Mucosa of stomach (tissue), 1 donor: ENCODE results near the gene RHBDF2.
A peak's percentile ranks its signal among the peaks of the same experiment; 100 is the strongest.
"Not testable (repeated sequence)": the region's sequence is repeated elsewhere in the genome, so short reads cannot be mapped to it uniquely, and the experiment has no call there.

Source experiments
- H3K27me3 ChIP-seq: one replicate; pipeline ENCODE4 v1.7.0; 2013; ENCODE audit warnings: mild to moderate bottlenecking, low read length; ENCODE audit not compliant: control insufficient read depth, insufficient read depth
- H3K36me3 ChIP-seq: one replicate; pipeline ENCODE4 v1.7.0; 2013; ENCODE audit warnings: low read length; ENCODE audit not compliant: control insufficient read depth, insufficient read depth
- H3K4me1 ChIP-seq: one replicate; pipeline ENCODE4 v1.7.0; 2013; ENCODE audit warnings: mild to moderate bottlenecking, low read length; ENCODE audit not compliant: control insufficient read depth, insufficient read depth
- H3K4me3 ChIP-seq: one replicate; pipeline ENCODE4 v1.7.0; 2013; ENCODE audit warnings: low read length
- H3K9ac ChIP-seq: one replicate; pipeline ENCODE4 v1.7.0; 2013; ENCODE audit warnings: mild to moderate bottlenecking, low read length, moderate library complexity
- H3K9me3 ChIP-seq: one replicate; pipeline ENCODE4 v1.7.0; 2013; ENCODE audit warnings: mild to moderate bottlenecking, low read length, moderate library complexity; ENCODE audit not compliant: control insufficient read depth
- donor health status: Pancreatic carcinoma.

Gene RHBDF2

DNA sequence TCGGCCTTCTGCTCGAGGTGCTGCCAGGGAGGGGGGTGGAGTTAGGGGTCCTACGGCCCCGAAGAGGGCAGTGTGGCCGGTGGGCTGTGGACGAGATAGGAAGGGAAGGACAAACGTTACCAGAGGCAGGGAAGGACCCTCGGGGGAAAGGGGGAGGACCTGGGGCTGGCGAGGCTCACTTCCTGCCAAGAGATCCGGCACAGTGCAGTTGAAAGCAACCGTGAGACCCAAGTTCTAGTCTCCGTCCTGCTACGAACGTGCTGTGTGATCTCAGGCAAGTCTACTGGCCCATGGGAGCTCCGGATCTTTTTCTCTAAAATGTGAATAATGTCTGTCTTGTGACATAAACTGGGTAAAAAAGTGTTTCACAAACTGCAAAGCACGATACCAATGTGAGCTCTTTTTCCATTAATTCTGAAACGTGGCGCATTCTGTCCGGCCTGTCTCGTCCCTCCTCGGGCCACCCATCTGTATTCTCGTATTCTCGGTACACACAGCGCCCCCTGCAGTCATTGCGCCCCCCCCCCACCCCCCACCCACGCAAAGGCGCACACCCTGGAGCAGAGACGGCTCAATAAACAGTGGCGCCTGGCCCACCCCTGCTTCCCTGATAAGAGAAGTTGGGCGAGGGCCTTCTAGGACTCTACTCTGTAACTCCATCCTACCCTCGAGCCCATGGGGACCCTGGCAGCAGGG lies 27.5 kb upstream of the RHBDF2 start:
- Histone ChIP-seq H3K27me3 (peaks cover under 1% of the 10 kb centered on the region), H3K36me3 (no peaks in the 10 kb centered on the region), H3K4me1 (peaks cover 45% of the 10 kb centered on the region), H3K9ac (peak overlapping the region; percentile 47), H3K4me3 (no peak overlapping the region), H3K9me3 (no peaks in the 10 kb centered on the region)

DNA sequence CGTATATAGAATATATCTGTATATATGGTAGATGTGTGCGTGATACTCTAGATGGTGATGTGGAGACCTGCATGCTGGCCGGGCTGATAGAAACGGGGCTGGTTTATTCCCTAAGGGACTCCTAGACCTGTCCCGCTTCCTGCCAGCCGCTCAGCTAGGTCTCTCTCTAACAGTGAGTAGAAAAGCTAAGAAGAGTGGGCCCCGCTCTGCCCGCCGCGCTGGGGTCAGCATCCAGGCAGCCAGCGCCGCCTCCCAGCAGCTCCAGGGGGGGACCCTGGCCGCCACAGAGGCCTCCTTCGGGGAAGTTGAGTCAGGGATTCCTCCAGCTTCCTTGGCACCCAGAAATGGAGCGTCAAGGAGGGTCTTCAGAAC lies 26.9 kb upstream of the RHBDF2 start:
- Histone ChIP-seq H3K27me3 (peaks cover 5% of the 10 kb centered on the region), H3K9me3 (no peaks in the 10 kb centered on the region), H3K4me1 (peaks cover 49% of the 10 kb centered on the region), H3K4me3 (no peak overlapping the region), H3K36me3 (no peaks in the 10 kb centered on the region), H3K9ac (no peak overlapping the region)

DNA sequence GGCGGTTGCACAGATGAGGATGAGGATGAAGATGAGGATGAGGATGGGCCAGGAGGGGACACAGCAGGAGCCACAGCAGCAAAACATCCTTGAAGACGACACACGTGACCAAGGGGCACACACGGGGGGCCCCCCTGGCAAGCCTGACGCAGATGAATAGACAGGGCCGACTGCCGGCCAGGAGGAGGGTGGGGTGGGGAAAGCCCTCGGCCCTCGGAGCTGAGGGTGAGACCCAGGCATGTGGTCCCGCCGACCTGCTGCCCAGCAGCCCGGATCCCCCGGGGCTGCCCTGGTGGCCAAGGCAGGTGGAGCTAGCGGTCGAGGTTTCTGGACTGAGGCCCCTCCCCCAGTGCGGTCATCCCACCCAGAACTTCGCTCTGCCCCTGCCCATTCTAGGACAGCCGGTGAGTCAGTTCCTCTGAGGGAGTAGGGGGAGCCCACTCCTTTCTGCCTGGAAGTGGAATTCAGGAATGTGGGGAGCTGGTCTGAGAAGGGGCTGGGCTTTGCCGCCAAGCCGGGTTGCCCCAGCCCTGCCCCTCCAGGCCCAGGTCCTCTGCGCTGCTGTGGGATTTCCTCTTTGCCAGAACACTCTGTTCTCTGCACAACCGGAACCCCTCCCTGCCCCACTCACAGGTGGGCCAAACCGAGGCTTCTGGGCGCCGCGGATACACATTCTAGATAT lies 26.3 kb upstream of the RHBDF2 start:
- no peak overlapping the region for H3K4me3 ChIP-seq
- H3K4me1 ChIP-seq: peaks cover 53% of the 10 kb centered on the region

DNA sequence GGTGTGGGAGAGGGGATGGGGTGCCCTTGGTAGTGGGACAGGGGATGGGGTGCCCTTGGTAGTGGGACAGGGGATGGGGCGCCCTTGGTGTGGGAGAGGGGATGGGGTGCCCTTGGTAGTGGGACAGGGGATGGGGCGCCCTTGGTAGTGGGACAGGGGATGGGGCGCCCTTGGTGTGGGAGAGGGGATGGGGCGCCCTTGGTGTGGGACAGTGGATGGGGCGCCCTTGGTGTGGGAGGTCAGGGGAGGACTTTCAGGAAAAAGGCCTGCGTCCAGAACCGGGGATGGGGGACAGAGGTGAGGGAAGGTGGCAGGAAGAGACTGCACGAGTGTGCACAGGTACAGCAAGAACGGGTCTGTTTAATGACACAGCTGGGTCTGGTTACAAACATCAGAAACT lies 25.8 kb upstream of the RHBDF2 start:
- H3K36me3 ChIP-seq, H3K9me3 ChIP-seq, H3K4me3 ChIP-seq, H3K9ac ChIP-seq, H3K27me3 ChIP-seq: not testable (repeated sequence)
- H3K4me1 ChIP-seq: peaks cover 53% of the 10 kb centered on the region

More for the DNA sequence above, 26.3 kb upstream of the RHBDF2 start:
- H3K9ac ChIP-seq: no peak overlapping the region
- peaks cover 5% of the 10 kb centered on the region for H3K27me3 ChIP-seq
- H3K9me3 ChIP-seq: no peaks in the 10 kb centered on the region
- no peaks in the 10 kb centered on the region for H3K36me3 ChIP-seq

DNA sequence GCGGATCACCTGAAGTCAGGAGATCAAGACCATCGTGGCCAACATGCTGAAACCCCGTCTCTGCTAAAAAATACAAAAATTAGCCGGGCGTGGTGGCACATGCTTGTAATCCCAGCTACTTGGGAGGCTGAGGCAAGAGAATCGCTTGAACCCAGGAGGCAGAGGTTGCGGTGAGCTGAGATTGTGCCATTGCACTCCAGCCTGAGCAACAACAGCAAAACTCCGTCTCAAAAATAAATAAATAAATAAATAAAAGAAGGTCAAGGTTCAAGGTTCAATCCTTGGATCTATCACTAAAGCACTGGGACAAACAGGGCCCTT lies 24.2 kb upstream of the RHBDF2 start:
- H3K9ac ChIP-seq, H3K36me3 ChIP-seq, H3K4me3 ChIP-seq, H3K9me3 ChIP-seq: not testable (repeated sequence)
- Histone ChIP-seq H3K27me3 (peaks cover 12% of the 10 kb centered on the region), H3K4me1 (peaks cover 48% of the 10 kb centered on the region)

DNA sequence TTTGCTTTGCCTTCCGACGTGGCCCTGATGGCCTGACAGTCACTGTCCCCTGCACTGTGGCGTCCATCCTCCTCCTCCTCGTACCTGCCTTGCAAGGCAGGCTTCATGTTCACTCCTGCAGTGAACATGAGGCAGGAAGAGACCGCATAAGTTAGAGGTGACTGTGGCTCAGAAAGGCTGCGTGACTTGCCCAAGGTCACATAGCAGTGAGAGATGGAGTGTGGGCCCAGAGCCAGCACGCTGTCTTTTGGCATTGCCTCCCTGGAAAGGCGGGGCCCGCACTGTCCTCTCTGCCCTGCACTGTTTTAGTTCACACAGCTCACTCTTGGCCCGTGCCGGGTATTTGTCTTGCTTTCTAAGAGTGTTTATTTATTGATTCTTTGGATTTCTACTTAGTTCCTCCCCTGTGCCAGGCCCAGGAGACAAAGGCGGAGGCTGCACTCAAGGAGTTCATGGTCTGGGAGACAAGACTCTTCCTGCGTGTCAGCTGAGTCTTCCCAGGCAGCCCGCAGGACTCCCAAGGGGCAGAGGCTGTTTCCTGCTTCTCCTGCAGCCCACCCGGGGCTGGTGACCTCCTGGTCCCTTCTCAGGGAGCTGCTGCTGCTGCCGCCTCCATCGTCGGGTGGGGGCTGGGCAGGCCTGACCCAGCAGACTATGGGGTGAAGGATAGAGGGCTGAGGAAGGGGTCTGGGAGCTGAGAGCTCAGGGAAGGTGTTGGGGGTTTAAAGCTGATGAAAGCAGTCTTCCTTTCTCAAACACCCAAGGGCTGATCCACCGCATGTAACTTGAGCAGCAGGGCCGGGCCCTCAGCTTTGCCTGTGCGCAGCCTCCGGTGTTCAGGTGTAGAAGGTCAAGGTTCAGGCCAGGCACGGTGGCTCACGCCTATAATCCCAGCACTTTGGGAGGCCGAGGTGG lies 23.6 kb upstream of the RHBDF2 start:
- Histone ChIP-seq H3K9ac (peak overlapping the region; percentile 24), H3K4me3 (no peak overlapping the region), H3K9me3 (no peaks in the 10 kb centered on the region), H3K4me1 (peaks cover 42% of the 10 kb centered on the region), H3K36me3 (no peaks in the 10 kb centered on the region), H3K27me3 (peaks cover 12% of the 10 kb centered on the region)

DNA sequence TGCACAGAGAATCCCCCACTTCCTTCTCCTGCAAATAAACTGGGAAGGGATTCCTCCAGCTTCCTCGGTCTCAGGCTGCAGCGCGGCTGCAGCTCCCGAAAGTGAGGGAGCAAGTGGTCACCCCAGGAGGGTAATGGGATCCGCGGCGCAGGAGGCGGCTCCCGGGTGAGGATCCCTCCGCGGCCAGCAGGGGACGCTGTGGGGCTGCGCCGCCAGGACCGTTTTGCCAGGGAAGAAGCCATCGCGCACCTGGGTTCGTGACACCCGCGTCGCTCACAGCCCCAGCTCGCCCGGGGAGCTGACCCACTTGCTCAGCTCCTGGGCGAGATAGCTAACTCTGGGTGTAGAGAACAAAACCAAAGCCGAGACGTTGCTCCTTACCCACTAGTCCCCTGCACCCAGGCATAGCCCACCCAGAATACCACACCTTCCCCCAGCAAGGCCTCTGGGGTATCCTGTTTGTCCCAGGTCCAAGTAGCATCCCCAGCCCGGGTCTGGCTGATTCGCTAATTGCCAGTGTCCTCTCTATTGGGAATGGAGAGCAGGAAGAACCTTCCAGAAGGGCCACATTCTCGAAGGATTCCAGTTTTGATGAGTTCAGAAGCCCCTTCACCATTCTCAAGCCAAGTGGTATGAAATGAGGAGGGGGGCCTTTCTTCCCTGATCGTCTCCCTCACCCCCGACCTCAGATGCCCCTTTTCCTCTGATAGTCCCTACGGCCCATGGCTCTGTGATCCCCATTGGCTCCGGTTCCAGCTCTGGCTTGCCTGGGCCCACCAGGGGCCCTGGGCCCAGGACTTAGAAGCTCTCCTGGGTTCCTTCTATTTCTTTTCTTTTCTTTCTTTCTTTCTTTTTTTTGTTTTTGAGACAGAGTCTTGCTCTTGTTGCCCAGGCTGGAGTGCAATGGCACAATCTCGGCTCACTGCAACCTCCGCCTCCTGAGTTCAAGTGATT lies 22.1 kb upstream of the RHBDF2 start:
- Histone ChIP-seq H3K27me3 (peaks cover 12% of the 10 kb centered on the region), H3K36me3 (no peaks in the 10 kb centered on the region), H3K4me1 (peaks cover 27% of the 10 kb centered on the region), H3K9ac (no peak overlapping the region), H3K4me3 (no peak overlapping the region), H3K9me3 (no peaks in the 10 kb centered on the region)

DNA sequence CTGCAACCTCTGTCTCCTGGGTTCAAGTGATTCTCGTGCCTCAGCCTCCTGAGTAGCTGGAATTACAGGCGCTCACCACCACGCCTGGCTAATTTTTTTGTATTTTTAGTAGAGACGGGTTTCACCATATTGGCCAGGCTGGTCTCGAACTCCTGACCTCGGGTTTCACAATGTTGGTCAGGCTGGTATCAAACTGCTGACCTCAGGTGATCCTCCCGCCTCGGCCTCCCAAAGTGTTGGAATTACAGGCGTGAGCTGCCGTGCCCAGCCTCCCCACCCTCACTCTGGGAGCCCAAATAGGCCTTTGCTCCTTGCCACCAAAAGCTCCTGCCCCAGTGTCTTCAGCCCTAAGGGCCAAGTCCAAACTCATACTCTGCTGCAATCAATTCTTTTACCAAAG lies 20.5 kb upstream of the RHBDF2 start:
- H3K4me3 ChIP-seq, H3K9ac ChIP-seq, H3K36me3 ChIP-seq, H3K9me3 ChIP-seq: not testable (repeated sequence)
- Histone ChIP-seq H3K27me3 (peaks cover 12% of the 10 kb centered on the region), H3K4me1 (peaks cover 18% of the 10 kb centered on the region)

DNA sequence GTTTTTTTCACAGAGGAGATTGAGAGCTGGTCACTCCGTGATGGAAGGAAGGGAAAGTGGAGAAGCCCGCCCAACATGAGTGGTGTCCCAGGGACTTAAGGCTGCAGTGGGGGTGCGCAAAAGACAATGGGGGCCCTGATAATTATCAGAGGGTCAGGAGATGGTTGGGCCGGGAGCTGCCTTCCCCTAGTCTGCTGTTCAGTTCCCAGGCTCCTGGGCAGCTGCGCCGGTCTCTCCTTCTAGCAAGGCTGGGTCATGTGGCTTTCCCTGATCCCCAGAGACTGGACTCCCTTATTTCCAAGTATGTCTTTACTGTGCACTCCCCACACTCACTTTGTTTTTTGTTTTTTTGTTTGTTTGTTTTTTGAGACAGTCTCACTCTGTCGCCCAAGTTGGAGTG lies 20.0 kb upstream of the RHBDF2 start:
- Histone ChIP-seq H3K27me3 (peaks cover 12% of the 10 kb centered on the region), H3K4me1 (peaks cover 18% of the 10 kb centered on the region), H3K36me3 (no peaks in the 10 kb centered on the region), H3K9me3 (no peaks in the 10 kb centered on the region), H3K4me3 (no peak overlapping the region), H3K9ac (no peak overlapping the region)

DNA sequence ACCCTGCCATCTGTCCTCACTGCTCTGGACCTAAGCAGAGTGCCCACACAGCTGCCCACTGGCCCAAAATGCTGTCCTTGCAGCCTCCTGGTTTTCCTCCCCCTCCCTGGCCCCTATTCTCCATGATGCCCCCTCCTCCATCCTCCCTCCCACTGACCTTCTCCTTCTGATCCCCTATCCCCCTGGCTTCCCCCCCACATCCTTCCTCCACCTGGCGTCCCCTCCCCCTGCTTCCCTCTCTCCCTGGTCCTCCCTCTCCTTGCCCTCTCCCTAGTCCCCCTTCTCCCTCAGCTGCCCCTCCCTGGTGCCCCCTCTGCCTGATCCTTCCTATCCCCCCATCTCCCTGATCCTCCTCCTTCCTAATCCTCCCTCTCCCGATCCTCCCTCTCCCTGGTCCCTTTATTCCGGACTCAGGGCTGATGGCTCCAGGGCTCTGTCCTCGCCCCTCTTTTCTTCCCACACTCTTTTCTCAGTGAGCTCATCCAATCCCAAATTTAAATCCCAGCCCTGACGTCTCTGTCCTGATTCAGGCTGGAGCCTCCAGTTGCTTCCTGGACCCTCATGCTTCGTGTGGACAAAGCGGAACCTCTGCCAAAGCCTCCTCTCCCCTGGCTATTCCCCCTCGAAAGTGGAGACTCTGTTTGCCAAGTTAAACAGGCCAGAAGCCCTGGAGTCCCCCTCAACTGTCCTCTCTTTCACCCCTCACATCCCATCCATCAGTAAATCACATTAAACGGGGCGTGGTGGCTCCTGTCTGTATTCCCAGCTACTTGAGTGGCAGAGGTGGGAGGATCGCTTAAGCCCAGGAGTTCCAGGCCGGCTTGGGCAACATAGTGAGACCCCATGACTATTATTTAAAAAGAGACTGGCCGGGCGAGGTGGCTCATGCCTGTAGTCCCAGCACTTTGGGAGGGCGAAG lies 18.1 kb upstream of the RHBDF2 start:
- Histone ChIP-seq H3K9me3 (no peaks in the 10 kb centered on the region), H3K4me1 (peaks cover 12% of the 10 kb centered on the region), H3K4me3 (no peak overlapping the region)

DNA sequence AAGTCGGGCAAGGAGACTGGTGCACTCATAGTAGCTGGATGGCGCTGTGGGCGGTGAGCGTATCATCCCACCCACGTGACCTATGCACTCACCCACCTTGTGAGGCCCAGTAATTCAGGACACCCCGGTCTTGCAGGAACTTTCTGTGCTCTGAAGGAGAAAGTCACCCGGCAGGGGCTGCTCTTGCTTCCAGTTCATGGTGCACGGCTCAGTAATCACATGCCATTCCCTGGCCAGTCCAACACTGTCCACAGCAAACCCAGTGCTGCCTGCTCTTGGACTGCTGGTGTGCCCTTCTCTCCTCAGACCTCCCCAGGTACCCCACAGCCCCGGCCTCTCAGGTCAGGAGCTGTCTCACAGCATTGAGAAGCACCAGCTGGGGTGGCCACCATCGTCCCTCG lies 16.4 kb upstream of the RHBDF2 start:
- H3K9ac ChIP-seq: no peak overlapping the region
- no peaks in the 10 kb centered on the region for H3K9me3 ChIP-seq
- peaks cover 4% of the 10 kb centered on the region for H3K4me1 ChIP-seq
- no peaks in the 10 kb centered on the region for H3K36me3 ChIP-seq
- H3K4me3 ChIP-seq: no peak overlapping the region
- peaks cover 6% of the 10 kb centered on the region for H3K27me3 ChIP-seq

More for the DNA sequence above, 18.1 kb upstream of the RHBDF2 start:
- no peaks in the 10 kb centered on the region for H3K36me3 ChIP-seq
- peaks cover 12% of the 10 kb centered on the region for H3K27me3 ChIP-seq
- no peak overlapping the region for H3K9ac ChIP-seq
